ENCODE measurements around the gene ZFYVE28. TPM values are rescaled to one million over a fixed set of nuclear protein-coding genes. Genes with fewer than 3 reads are reported as not detected.

Gene ZFYVE28
- total RNA-seq, 2 experiments from 2014 or later = 6.1 to 6.3 TPM

DNA sequence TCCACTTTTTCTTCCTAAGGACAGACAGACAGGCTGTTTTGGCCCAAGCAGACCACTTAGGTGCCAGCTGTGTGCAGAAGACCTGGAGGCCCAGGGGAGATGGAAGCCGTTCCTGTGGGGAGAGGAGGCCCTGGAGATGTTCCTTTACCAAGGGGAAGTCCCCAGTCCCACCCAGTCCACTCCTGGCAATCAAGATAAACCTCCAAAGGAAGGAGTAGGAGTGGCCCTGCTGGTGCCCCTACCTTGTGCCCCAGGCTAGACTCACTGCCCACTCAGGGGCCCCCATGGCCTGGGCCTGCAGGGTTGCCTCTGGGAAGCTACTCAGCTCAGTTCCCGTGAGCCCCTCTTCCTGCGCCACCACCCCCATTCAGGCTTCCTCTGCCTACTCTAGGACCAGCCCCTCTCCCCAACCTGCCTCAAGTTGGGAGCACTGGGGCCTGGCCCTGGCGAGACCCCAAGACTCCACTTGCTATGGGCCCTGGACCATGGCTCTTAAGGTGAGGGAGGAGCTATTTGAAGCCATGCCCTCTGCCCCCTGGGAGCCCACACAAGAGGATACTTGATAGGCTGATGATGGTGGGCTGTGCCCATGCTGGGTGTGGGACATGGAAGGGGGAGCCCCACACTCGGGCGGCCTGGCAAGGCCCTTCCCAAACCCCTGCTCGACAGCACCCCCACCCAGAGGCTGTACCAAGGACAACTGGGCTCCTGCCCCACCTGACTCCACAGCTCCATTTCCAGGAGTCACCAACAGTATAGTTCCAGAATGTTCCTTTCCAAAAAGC, 25.7 kb upstream of the ZFYVE28 start:
- CTCF ChIA-PET = interaction anchor here (1.9 kb wide), 1 partner anchor 224 kb away, joined by 5 read pairs; no protein-coding TSS in a partner anchor
- ATAC-seq (no peak), DNase-seq (no peak)
- peak overlapping the region; percentile 20 for H3K27ac Mint-ChIP-seq
- H3K27me3 Mint-ChIP-seq (ENCODE audit: low read depth) = no peaks in the 10 kb centered on the region
- H3K9me3 Mint-ChIP-seq (ENCODE audit: insufficient read depth) = no peaks in the 10 kb centered on the region
- H3K4me1 Mint-ChIP-seq (ENCODE audit: low read depth) = peaks cover 5% of the 10 kb centered on the region
- POLR2A ChIA-PET = no interaction called here
- no peak overlapping the region for H3K4me3 Mint-ChIP-seq
- no peaks in the 10 kb centered on the region for H3K36me3 Mint-ChIP-seq (ENCODE audit: low read depth)

GRCh38 chr4:2443061-2443730, 24.8 kb upstream of the ZFYVE28 start:
- Mint-ChIP-seq H3K27me3 (ENCODE audit: low read depth) (no peaks in the 10 kb centered on the region), H3K9me3 (ENCODE audit: insufficient read depth) (no peaks in the 10 kb centered on the region), H3K36me3 (ENCODE audit: low read depth) (no peaks in the 10 kb centered on the region), H3K27ac (no peak overlapping the region), H3K4me3 (no peak overlapping the region), H3K4me1 (ENCODE audit: low read depth) (peaks cover 5% of the 10 kb centered on the region)
- ChIA-PET POLR2A (interaction anchor here (1.0 kb wide), 1 partner anchor 31 kb away, joined by 3 read pairs; no protein-coding TSS in a partner anchor), CTCF (interaction anchor here (0.9 to 3.1 kb wide), 3 partner anchors 21 to 223 kb away, joined by 3 to 23 read pairs (median 4); no protein-coding TSS in a partner anchor)
- ATAC-seq = no peak
- DNase-seq = no peak

- Mint-ChIP-seq H3K27ac (no peak overlapping the region), H3K4me3 (no peak overlapping the region), H3K4me1 (ENCODE audit: low read depth) (peaks cover 5% of the 10 kb centered on the region), H3K36me3 (ENCODE audit: low read depth) (no peaks in the 10 kb centered on the region), H3K27me3 (ENCODE audit: low read depth) (no peaks in the 10 kb centered on the region), H3K9me3 (ENCODE audit: insufficient read depth) (no peaks in the 10 kb centered on the region)
- DNase-seq (no peak), ATAC-seq (no peak)
- CTCF ChIA-PET = interaction anchor here (0.9 to 3.1 kb wide), 17 partner anchors 8 to 233 kb away, joined by 3 to 23 read pairs (median 4); no protein-coding TSS in a partner anchor
- POLR2A ChIA-PET = interaction anchor here (0.6 to 1.0 kb wide), 3 partner anchors 29 to 202 kb away, joined by 3 to 4 read pairs (median 3); no protein-coding TSS in a partner anchor
Measured at GRCh38 chr4:2442175-2442993, 23.9 kb upstream of the ZFYVE28 start.

GRCh38 chr4:2441393-2442174, 23.1 kb upstream of the ZFYVE28 start:
- H3K27ac Mint-ChIP-seq = no peak overlapping the region
- ChIA-PET POLR2A (interaction anchor here (0.6 to 0.7 kb wide), 2 partner anchors 28 to 201 kb away, joined by 3 to 4 read pairs; no protein-coding TSS in a partner anchor), CTCF (interaction anchor here (0.6 to 3.1 kb wide), 23 partner anchors 8 to 233 kb away, joined by 3 to 23 read pairs (median 4); no protein-coding TSS in a partner anchor)
- H3K9me3 Mint-ChIP-seq (ENCODE audit: insufficient read depth) = no peaks in the 10 kb centered on the region
- H3K36me3 Mint-ChIP-seq (ENCODE audit: low read depth) = no peaks in the 10 kb centered on the region
- no peak overlapping the region for H3K4me3 Mint-ChIP-seq
- ATAC-seq = peak; percentile 97
- no peaks in the 10 kb centered on the region for H3K27me3 Mint-ChIP-seq (ENCODE audit: low read depth)
- peaks cover 5% of the 10 kb centered on the region for H3K4me1 Mint-ChIP-seq (ENCODE audit: low read depth)
- peak; percentile 85 for DNase-seq

DNA sequence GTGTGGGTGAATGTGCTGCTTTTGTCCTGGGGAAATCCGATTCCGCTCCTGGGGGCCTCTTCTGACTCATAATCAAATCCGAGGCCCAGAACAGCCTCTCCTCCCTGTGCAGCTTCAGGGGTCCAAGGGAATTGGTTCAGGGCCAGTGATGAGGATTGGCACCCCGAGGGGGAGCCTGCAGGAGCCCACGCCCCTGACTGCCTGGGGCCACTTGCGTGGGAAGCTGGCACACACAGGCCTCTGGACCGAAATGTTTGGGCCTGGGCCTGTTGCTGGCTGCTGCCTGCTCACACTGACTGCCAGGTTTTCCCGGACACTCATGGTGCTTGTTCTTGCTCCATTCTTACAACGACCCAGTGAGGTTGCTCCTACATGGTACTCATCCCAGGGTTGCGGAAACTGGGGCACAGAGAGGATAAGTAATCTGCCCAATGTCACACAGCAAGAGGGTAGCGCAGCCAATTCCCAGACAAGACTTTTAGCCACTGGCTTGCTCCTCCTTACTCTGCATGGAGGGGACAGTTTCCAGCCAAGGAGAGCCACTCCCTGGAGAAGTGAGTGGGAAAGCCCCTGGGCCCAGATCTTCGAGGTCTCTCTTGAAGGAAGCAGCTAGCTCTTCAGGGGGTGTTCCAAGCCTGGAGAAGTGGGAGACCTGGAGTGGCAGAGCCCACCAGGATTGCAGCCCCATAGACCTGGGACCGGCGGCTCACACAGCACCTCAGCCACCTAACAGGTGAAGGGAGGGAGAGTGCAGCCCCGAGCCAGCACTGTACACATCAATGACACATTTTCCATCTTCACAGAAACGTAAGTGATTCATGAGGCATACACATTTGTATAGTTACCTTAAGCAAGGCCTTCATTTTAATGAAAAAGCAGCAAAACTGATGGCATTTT, 20.6 kb upstream of the ZFYVE28 start:
- ChIA-PET POLR2A (no interaction called here), CTCF (no interaction called here)
- Mint-ChIP-seq H3K4me3 (no peak overlapping the region), H3K27me3 (ENCODE audit: low read depth) (no peaks in the 10 kb centered on the region), H3K27ac (no peak overlapping the region), H3K4me1 (ENCODE audit: low read depth) (peaks cover 5% of the 10 kb centered on the region), H3K9me3 (ENCODE audit: insufficient read depth) (no peaks in the 10 kb centered on the region), H3K36me3 (ENCODE audit: low read depth) (no peaks in the 10 kb centered on the region)
- DNase-seq = no peak
- ATAC-seq = no peak

DNA sequence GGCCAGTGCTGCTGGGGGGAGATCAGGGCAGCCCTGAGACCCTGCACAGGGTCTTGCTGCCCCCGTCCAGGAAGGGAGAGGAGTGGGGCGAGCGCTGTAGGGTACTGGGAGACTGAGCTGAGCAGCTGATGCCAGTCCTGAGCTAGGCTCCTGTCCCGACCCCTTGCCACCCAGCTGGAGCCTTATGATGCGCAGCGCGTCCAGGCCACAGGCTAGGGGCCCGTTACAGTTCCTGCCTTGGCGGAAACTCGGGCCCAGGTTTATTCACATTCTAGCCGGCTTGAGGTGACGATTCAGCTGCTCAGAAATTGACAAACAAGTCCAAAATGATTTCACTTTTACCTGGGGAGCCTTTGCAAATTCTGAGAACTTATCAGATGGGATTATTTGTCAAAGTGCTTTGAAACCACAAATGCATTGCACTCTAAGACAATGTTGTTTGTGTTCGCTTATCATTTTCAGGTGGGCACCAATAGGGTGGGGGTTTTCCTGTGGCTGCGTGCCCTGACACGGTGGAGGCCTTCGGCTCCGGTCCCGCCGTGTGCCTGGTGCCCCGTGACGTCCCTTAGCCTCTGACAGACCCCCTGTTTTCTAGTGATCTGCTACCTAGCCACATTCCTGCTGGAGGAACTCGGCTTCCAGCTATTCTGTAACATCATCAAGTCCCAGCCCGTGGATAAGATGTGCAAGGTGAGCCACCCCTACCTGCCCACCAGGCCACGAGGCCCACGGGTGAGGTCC, 19.2 kb upstream of the ZFYVE28 start:
- H3K27ac Mint-ChIP-seq = no peak overlapping the region
- H3K4me1 Mint-ChIP-seq (ENCODE audit: low read depth) = peaks cover 5% of the 10 kb centered on the region
- no peak for DNase-seq
- H3K36me3 Mint-ChIP-seq (ENCODE audit: low read depth) = no peaks in the 10 kb centered on the region
- no peaks in the 10 kb centered on the region for H3K9me3 Mint-ChIP-seq (ENCODE audit: insufficient read depth)
- CTCF ChIA-PET = no interaction called here
- POLR2A ChIA-PET = no interaction called here
- no peak overlapping the region for H3K4me3 Mint-ChIP-seq
- ATAC-seq = no peak
- H3K27me3 Mint-ChIP-seq (ENCODE audit: low read depth) = no peaks in the 10 kb centered on the region

GRCh38 chr4:2436761-2437474, 18.5 kb upstream of the ZFYVE28 start:
- Mint-ChIP-seq H3K4me1 (ENCODE audit: low read depth) (peaks cover 5% of the 10 kb centered on the region), H3K27me3 (ENCODE audit: low read depth) (peaks cover 2% of the 10 kb centered on the region), H3K27ac (no peak overlapping the region), H3K4me3 (no peak overlapping the region), H3K36me3 (ENCODE audit: low read depth) (no peaks in the 10 kb centered on the region), H3K9me3 (ENCODE audit: insufficient read depth) (no peaks in the 10 kb centered on the region)
- no peak for ATAC-seq
- ChIA-PET POLR2A (no interaction called here), CTCF (no interaction called here)
- no peak for DNase-seq

- Mint-ChIP-seq H3K36me3 (ENCODE audit: low read depth) (no peaks in the 10 kb centered on the region), H3K4me3 (no peak overlapping the region), H3K9me3 (ENCODE audit: insufficient read depth) (no peaks in the 10 kb centered on the region), H3K27ac (no peak overlapping the region), H3K27me3 (ENCODE audit: low read depth) (peaks cover 5% of the 10 kb centered on the region), H3K4me1 (ENCODE audit: low read depth) (peaks cover under 1% of the 10 kb centered on the region)
- ATAC-seq (no peak), DNase-seq (no peak)
- ChIA-PET POLR2A (no interaction called here), CTCF (no interaction called here)
Measured at GRCh38 chr4:2436301-2436700, 17.9 kb upstream of the ZFYVE28 start.

DNA sequence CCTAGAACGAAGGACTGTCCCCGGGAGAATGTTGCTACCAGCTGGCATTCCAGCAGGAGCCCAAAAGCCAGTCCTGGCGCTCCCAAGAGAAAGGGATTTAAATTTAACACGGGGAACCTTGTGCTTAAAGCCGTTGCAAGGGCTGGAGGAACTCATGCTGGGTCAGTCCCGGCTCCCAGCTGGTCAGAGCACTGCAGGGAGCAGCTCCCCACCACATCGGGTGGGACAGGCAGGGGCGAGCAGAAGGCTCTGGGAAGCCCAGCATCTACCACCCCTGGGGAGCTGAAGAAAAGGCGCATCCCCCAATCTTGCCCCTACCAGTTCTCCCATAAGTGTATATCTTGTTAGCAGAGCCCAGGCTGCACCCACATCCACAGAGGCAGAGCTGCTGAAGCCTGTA, 16.0 kb upstream of the ZFYVE28 start:
- Mint-ChIP-seq H3K4me3 (no peak overlapping the region), H3K36me3 (ENCODE audit: low read depth) (no peaks in the 10 kb centered on the region), H3K4me1 (ENCODE audit: low read depth) (no peaks in the 10 kb centered on the region), H3K27ac (no peak overlapping the region), H3K9me3 (ENCODE audit: insufficient read depth) (no peaks in the 10 kb centered on the region), H3K27me3 (ENCODE audit: low read depth) (peaks cover 6% of the 10 kb centered on the region)
- POLR2A ChIA-PET = interaction anchor here (0.8 kb wide), 1 partner anchor 214 kb away, joined by 3 read pairs; no protein-coding TSS in a partner anchor
- ATAC-seq (no peak), DNase-seq (no peak)
- CTCF ChIA-PET = interaction anchor here (1.1 kb wide), 1 partner anchor 33 kb away, joined by 3 read pairs; no protein-coding TSS in a partner anchor

All from activated CD8-positive, alpha-beta T cell treated with anti-CD3 and anti-CD28 coated beads, Interleukin-2, amount 10 ng/mL, durations not matched to agents 7 days and 5 days (primary cell).